LNCaP clone FGC (cell line): ENCODE results near the gene VWA1.
"Not testable (repeated sequence)": the region's sequence is repeated elsewhere in the genome, so short reads cannot be mapped to it uniquely, and the experiment has no call there.

ENCODE experiments used
- DNase-seq: peaks from one replicate; pipeline ENCODE4 v3.0.0-alpha.2; 2011; ENCODE audit warnings: low read depth
- H3K4me3 ChIP-seq: 2 replicates; pipeline ENCODE4 v1.5.1; 2011; ENCODE audit warnings: mild to moderate bottlenecking, low read depth, low read length, control low read depth
- CTCF ChIP-seq: IDR thresholded peaks from 2 replicates; pipeline ENCODE4 v1.5.1; 2012; ENCODE audit warnings: mild to moderate bottlenecking; ENCODE audit not compliant: control insufficient read depth, insufficient read depth; ENCODE audit errors: extremely low read depth

Gene VWA1

GRCh38 chr1:1403653-1404052 lies 31.8 kb upstream of the VWA1 start:
- no peak for DNase-seq
- H3K4me3 ChIP-seq: no peak overlapping the region
- TF ChIP-seq CTCF: no peak

- peak overlapping the region; percentile 98 for H3K4me3 ChIP-seq
- no peak for DNase-seq
- no peak for TF ChIP-seq CTCF
Observed at GRCh38 chr1:1406101-1406820, 29.2 kb upstream of the VWA1 start.

DNA sequence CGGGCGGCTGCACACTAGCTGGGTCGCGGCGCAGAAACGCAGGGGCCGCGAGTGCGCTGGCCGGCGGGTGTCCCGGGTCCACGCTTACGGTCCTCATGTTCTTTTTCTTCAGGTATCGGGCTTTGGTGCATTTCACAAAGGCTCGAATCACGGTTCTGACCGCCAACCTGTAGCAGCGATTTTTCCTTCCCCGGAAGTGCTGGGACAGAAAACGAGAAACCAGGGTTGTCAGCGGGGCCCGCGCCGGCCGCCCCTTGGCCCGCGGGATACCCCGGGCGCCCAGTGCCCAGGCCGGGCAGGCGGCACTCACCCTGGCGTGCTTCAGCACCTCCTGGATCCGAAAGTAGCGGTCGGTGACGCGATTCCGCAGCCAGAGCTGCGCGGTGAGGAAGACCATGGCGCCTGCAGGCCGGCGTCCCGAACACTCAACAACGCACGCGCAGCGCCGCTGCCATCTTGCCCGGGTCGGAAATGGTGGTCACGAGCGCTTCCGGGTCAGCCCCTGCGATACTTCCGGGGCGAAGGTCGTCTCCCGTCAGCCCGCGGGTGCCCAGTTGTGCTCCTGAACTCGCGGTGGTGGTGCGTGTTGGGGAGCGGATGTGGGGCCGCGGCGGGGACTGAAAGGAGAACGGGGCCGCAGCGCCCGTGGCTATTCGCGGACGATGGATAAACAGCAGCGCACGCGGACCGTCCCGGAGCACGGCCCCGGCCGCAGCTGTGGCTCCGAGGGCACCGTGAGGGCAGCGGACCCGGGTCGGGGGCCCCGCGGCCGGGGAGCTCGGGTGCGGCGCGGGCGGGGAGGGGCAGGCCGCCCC lies 28.5 kb upstream of the VWA1 start, which contains the start of gene MRPL20:
TSS of gene MRPL20 (minus strand) at position 473 of the 815 bp plus-strand sequence. CDS start at position 397, 76 bp downstream.
- TF ChIP-seq CTCF: no peak
- peak; percentile 64 for DNase-seq
- peak within 1 kb of the TSS; percentile 98 for H3K4me3 ChIP-seq

GRCh38 chr1:1407636-1408318 lies 27.7 kb upstream of the VWA1 start:
- no peak for TF ChIP-seq CTCF
- H3K4me3 ChIP-seq: peak overlapping the region; percentile 98
- no peak for DNase-seq

- DNase-seq, H3K4me3 ChIP-seq: not testable (repeated sequence)
Observed at GRCh38 chr1:1410238-1410637, 25.3 kb upstream of the VWA1 start.

GRCh38 chr1:1411626-1412025 lies 23.9 kb upstream of the VWA1 start:
- no peak for TF ChIP-seq CTCF
- H3K4me3 ChIP-seq: no peak overlapping the region
- no peak for DNase-seq

DNA sequence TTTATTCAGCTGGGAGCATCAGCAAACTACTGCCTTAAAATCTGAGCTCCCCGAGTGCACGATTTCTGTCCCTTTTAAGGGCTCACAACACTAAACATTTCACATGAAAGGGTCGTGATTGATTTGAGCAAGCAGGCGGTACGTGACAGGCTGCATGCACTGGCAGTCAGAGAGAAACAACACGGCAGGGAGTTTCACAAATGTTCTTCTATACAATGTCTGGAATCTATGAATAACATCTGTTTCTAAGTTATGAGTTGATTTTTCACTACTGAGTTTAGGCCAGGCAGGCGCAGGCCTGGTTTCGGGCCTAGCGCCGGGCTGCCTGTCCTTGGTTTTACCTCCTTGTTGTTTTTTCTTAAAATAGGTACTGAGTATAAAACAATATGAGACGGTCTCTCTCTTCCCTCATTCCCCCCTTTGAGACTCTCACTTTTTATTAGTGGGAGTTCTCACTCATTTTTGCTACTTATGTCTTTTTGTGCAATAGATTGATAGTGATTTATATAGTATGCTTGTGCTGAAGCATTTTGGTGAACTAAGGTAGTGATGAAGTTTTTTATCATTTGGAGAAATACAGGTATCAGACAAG lies 23.1 kb upstream of the VWA1 start:
- not testable (repeated sequence) for DNase-seq, H3K4me3 ChIP-seq
